A549 treated with Hydrocortisone at 1 μM for 4 hours (cell line): Measurements from ENCODE around the gene GOLGA6L22. TPM values are rescaled to one million over a fixed set of nuclear protein-coding genes. Genes with fewer than 3 reads are reported as not detected.

Source experiments
- total RNA-seq: library from RNA; stranded (reverse); fragments of 200-300 nt; extraction: Qiagen RNA extraction; gene quantifications from 5 replicates; pipeline ENCODE4 v1.2.3, GENCODE V29; 2022

The GOLGA6L22 gene
- not detected in 5 replicates for total RNA-seq

GRCh38 chr15:22458603-22459002 lies at the start of gene GOLGA6L22:
GOLGA6L22 (plus strand) TSS chr15:22458903; CDS start chr15:22458994, 91 bp downstream.

